Activated T-helper 17 cell treated with anti-CD3 and anti-CD28 coated beads, Interleukin-2, amount 50 U/mL, for 72 hours (primary cell): ENCODE data around the gene TMEM191C. TPM values are rescaled to one million over a fixed set of nuclear protein-coding genes. Genes with fewer than 3 reads are reported as not detected.

ENCODE experiments used
- total RNA-seq, 2 donors: library from RNA; stranded (reverse); gene quantifications; one replicate each; pipeline ENCODE4 v1.2.3, GENCODE V29; 2022

The TMEM191C gene
- total RNA-seq, 2 donors from 2014 or later = 0.82 to 5.2 TPM

Other genes with a start within 250 kb of the TMEM191C start
- gene RIMBP3B, start 83.6 kb upstream of the TMEM191C start, total RNA-seq = under 1 TPM; 0.13 to 0.39 TPM
- 1 to 10 TPM; 4.8 to 6.2 TPM for gene HIC2, start 50.0 kb upstream of the TMEM191C start, total RNA-seq
- gene RIMBP3C, start 84.1 kb downstream of the TMEM191C start, total RNA-seq = under 1 TPM; 0.06 to 0.19 TPM
- gene UBE2L3, start 100.3 kb downstream of the TMEM191C start, total RNA-seq = 10 to 100 TPM; 36.6 to 78.9 TPM
- gene YDJC, start 162.6 kb downstream of the TMEM191C start, total RNA-seq = 10 to 100 TPM; 28.9 to 56.6 TPM
- under 1 TPM; 0.29 to 0.37 TPM for gene CCDC116, start 165.4 kb downstream of the TMEM191C start, total RNA-seq
- gene SDF2L1, start 174.9 kb downstream of the TMEM191C start, total RNA-seq = 10 to 100 TPM; 15.3 to 48.5 TPM
- gene PPIL2, start 198.6 kb downstream of the TMEM191C start, total RNA-seq = 10 to 100 TPM; 37.0 to 50.0 TPM